Measurements from ENCODE around the gene C1orf167.

Gene C1orf167

DNA sequence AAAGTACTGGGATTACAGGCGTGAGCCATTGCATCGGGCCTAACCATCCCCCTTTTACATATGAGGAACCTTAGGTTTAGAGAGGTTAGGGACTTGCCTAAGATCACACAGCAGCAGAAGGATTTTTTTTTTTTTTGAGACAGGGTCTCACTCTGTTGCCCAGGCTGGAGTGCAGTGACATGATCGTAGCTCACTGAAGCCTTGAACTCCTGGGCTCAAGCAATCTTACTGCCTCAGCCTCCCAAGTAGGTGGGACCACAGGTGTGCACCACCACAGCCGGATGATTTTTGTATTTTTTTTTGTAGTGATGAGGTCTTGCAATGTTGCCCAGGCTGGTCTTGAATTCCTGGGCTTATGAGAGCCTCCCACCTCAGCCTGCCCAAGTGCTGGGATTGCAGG is 2.2 kb upstream of the C1orf167 start:
- no peak for DNase-seq

DNA sequence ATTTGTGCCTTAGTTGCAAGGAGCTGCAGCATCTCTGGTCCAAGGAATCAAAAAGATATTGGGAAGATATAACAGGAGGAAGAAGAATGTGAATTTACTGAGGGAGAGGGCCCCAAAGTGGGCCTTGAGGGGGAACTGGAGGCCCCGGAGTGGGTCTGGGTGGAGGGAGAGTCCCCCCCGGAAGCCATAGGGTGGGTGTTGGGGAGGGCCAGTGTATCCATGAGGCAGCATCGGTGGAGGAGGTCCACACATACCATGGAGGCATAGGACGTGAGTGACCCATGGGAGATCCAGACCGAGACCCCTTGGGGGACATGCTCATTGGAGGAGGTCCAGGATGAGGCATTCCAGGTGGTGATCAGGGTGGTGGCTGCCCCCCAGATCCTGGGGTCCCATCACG is 708 bp upstream of the C1orf167 start:
- no peak for DNase-seq

DNA sequence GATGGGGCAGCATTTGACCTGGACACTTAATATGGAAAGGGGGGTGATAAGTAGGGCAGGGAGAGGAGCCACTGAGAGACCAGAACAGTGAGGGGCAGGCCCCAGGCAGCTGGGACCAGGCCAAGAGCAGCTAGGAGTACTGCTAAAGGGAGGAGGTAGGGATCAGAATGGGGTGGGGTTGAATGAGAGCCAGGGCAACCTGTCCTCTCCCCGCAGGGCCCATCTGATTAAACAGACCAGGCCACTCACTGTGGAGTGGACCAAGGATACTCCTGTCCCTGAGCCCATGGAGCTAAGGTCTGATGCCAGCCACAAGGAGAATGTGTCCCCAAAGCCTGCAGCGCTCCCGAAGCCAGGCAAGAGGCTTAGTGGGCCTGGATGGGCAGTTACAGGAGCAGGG is 2.1 kb downstream of the C1orf167 start:
- no peak for DNase-seq

DNA sequence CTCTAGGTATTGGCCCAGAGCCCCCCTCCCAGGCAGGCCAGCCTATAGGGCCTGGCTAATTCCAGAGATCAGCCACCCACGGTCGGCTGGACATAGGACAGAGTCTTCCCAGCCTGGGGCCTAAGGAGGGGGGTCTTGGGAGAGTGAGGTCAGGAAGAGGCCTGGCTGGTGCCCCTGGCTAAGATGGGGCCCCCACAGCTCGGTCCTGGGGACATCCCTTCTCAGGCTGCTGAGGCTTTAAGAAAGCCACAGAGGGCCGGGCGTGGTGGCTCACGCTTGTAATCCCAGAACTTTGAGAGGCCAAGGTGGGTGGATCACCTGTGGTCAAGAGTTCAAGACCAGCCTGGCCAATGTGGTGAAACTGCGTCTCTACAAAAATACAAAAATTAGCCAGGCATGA is 2.5 kb downstream of the C1orf167 start:
- DNase-seq, result no peak

DNA sequence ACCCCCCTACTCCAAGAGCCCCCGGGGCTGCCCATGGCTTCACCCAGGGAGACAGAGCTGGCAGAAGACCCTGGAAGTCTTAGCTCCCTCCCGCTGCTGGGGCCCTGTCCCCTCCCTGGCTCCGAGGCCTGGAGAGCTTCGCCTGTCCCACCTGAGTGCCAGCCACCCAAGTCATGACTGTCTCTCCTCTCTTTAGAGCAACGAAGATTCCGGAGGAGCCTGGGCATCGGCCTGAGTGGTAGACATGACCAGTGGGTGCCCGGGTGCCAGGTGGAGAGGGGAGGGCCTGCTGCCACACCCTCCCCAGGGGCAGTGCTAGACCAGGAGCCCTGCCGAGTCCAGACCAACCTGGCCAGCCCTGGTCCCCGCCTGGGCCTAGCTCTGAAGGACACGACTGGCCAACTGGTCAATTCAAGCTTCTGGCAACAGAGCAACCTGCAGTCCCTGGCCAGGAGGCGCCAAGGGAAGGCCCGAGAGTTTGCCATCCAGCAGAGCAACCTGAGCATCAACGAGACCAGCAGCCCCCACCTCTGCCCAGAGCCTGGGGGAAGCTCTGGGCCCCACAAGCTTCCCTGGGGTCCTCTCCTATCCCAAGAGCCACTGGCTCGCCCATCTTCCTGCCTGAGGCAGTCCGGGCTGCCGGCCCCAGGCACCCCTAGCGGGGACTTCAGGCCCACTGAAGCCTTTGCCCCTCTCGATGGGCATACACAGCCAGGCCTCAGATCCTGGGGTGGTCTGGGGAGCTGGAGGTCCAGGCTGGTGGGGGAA is 3.9 kb downstream of the C1orf167 start:
- no peak for DNase-seq

DNA sequence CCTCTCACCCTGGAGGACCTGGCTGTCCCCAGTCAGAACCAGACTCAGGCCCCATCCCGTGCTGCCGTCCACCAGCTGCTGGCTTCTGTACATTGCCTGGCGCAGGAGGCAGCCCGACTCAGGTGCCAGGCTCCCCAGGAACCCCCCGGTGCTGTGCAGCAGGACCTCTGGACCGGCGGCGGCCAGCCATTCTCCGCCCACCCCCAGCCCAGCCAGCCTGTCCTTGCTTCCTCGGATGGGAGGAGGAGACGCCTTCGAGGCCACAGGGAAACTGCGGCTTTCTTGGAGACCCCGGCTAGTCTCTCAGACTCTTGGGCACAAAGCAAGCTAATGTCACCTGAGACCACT is 4.4 kb downstream of the C1orf167 start:
- DNase-seq, result no peak

DNA sequence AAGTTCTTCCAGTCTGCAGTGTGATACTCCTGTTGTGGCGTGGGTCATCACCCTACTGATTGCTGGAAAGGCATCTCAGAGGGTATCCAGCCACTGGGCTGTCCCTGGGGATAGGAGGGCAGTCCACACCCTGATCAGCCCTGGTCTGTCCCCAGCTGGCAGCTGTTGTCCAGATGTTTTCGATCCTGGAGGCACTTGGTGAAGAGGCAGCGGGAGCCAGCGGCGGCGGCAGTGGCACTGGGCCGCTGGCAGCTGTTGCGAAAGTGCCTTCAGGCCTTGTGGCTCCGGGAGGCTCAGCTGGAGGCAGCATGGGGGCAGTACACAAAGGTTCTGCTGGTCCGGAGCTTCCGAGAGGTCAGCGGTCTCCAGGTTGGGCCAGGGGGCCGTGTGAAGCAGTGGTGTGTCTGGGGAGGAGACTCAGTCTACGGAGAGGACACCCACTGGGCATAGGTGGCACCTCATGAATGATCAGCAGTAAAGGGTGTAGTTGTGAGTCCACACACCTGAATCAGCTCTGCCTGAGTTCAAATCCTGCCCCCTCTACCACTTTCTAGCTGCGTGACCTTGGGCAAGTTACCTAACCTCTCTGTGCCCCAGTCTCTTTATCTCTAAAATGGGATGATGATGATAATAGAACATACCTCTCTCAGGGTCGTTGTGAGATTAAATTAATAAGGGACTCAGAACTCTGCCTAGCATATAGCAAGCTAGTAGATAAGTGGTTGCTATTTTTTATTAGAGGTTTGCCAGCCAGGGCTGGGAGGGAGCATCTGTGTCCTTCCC is 6.1 kb downstream of the C1orf167 start:
- no peak for DNase-seq

DNA sequence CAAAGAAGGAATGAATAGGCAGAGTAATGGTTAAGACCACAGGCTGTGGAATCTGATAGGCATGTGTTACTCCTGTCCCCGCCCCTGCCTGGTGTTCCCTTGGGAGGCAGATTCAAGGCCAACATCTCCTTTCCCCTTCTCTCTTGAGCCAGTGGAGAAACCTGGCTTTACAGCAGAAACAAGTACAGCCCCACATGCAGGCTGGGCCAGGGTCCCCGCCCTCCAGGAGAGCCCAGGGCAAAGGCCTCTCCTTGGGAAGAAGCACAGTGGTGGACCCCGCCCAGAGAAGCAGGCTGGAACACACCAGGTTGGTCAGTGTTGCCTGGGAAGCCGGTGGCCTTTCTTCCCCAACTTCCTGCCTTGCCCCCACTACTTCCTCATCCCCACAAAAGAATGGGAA is 6.8 kb downstream of the C1orf167 start:
- no peak for DNase-seq

DNA sequence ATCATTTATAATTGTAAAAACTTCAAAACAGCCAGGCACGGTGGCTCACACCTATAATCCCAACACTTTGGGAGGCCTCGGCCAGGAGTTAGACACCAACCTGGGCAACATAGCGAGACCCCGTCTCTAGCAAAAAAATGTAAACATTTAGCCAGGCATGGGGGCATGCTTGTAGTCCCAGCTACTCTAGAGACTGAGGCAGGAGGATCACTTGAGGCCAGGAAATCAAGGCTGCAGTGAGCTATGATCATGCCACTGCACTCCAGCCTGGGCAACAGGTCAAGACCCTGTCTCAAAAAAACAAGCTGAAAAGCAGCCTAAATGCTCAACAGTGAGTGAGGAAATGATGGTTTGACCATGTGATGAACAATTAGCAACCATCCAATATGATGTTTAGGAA is 7.3 kb downstream of the C1orf167 start:
- no peak for DNase-seq

DNA sequence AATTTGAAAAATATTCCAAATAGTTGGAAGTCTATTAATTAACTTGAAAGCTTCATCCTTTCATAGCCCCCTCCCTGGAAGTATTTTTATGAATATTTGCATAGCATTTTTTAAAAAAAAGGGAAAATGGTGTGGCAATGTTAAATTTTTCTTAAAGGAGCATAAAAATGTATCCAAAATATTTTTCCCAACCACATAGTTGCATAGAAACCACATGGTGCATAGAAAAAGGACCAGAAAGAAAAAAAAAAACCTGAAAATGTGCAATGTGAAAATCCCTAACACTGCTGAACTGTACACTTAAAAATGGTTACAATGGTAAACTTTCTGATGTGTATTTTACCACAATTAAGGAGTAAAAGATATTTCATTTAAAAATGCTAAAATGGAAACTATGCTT is 8.0 kb downstream of the C1orf167 start:
- no peak for DNase-seq

DNA sequence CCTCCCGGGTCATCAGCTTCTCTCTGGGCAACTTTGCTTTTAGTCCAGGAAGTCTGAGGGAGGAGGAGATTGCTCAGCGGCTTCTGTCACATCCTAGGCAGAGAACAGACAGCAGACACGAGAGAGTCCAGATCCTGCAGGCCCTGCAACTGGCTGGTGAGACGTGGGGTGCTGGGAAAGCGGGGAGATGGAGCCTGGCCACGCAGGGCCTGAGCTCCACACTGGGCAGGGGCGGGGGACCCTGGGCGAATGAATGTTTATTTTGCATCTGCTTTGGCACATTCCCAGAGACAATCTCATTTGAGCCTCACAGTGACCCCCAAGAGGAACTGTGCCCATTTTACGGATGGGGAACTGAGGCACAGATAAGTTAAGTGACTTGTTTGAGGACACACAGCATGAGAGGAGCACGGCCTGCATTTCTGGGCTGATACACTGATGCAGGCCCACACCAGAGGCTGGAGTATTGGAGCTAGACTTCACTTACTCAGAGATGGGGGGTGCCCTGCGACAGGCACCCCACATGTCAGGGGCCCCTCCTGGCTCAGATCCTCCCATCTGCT is 9.6 kb downstream of the C1orf167 start:
- DNase-seq, result no peak

DNA sequence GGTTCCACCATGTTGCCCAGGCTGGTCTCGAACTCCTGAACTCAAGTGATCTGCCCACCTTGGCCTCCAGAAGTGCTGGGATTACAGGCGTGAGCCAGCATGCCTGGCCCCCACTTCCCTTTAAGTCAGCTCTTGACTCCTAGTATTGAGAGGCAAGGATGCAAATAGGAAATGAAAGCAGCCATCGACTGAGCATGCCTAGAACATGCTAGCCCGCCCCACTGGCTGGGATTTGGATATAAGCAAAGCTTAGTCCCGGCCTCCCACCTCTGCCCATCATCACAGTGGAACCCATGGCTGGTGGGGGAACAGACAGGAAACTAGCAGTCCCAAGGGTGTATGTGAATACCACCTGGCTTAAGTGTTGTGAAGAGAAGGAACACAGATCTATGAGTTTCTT is 10.5 kb downstream of the C1orf167 start:
- DNase-seq, result no peak

DNA sequence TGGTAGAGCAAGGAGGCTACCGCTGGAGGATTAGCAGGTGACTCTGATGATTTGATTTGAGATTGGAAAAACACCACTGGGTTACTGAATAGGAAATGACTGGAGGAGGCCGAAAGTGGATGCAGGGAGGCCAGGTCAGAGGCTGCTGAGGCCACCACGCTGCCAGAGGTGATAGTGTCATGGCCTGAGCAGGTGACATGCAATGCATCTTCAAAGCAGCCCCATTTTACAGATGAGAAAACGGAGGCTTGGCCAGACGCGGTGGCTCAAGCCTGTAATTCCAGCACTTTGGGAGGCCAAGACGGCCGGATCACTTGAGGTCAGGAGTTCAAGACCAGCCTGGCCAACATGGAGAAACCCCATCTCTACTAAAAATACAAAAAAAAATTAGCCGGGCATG is 12.8 kb downstream of the C1orf167 start:
- no peak for DNase-seq

DNA sequence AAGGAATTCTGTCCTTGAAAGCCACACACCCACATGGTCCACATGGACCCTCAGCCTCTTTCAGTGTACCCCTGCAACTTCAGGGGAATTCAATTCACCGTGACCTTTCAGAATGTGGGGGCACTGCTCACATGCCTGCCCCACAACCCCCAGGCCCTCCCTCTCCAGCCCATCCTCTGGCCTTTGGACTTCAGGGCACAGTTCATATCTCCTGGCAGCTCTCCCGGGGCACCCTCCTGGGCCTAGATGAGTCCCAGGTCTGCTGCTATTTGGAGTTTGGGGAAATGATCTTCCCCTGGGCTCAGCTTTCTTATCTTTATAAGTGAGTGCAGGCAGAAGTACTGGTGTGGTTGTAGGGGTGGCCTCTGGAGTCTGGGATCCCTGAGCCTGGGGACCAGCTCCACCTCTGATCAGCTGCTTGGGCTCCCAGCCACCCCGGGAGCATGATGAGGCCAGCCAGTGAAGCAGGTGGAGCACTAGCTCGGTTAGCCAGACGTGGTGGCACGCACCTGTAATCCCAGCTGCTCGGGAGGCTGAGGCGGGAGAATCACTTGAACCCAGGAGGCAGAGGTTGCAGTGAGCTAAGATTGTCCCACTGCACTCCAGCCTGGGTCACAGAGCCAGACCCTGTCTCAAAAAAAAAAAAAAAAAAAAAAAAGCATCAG is 15.8 kb downstream of the C1orf167 start:
- no peak for DNase-seq

DNA sequence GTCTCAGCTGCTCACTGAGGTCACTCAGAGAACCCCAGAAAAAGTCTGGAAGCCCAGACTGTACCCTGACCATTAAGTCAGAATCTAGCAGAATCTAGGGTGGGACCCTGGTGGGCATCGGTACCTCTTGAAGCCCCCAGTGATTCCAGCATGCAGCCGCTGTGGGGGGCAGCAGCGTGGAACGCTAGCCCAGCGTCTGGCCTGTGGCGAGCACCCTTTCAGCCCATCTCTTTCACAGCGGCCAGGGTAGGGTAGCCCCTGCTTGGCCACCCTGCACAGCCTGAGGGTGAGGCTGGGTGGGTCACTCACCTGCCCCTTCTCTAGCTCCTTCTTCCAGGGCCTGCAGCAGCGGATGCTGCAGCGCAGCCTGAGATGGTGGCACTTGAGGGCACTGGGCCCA is 16.3 kb downstream of the C1orf167 start:
- no peak for DNase-seq

DNA sequence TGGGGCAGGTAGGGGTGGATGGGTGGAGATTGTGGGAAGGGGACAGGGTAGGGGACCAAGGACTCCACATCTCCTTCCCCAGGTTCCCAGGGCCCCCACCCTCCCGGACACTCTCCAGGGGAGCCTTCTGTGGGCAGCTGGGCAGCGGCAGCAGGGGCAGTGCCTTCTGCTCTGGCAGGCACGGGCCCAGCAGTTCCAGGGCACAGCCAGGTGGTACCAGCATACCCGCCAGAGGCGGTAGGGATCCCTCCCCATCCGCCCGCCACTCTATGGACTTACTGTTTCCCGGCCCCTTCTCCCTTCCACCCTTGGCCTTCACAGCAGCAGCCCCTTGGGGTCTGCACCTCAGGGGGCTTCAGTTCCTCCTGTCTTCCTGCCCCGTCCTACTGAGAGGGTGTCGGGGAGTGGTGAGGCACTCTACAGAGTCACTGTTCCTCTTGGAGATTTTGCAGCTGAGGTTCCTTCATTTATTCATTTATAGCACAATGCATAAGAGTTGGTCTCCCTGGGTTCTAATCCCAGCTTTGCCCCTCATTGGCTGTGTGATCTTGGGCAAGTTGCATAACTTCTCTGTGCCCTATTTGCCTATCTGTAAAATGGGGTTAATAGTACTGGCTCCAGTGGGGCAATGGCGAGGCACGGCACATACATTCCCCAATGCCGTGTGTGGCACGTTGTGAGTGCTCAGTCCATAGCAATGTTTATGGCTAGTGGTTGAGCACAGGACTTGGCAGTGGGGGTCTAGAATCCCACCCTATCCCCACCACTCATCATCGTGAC is 17.0 kb downstream of the C1orf167 start:
- no peak for DNase-seq

DNA sequence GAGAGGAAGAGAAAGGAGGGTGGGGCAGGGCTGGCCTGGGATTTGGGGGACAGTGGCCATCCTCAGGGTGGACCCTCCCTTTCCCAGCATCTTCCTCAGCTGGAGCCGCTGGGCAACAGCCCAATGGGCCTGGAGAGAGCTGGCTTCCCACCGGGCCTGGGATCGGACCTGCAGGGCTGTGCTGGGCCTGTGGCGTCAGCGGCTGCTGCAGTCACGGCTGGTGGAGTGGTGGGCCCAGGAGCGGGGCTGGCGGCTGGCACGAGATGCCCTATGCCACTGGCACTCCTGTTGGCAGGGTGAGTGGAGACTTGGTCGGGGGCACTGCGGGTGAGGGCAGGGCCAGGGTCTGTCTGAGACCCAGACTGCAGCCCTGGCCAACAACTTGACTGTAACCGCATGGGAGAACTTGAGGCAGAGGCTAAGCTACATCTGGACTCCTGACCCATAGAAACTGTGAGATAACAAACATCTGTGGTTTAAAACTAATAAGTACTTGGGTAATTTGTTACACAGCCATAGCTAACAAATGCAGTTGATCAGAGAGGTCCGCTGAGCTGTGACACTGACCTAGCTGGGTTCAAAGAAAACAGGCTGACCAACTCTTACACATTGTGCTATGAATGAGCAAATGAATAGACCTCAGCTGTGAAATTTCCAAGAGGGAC is 17.9 kb downstream of the C1orf167 start:
- DNase-seq, result no peak

DNA sequence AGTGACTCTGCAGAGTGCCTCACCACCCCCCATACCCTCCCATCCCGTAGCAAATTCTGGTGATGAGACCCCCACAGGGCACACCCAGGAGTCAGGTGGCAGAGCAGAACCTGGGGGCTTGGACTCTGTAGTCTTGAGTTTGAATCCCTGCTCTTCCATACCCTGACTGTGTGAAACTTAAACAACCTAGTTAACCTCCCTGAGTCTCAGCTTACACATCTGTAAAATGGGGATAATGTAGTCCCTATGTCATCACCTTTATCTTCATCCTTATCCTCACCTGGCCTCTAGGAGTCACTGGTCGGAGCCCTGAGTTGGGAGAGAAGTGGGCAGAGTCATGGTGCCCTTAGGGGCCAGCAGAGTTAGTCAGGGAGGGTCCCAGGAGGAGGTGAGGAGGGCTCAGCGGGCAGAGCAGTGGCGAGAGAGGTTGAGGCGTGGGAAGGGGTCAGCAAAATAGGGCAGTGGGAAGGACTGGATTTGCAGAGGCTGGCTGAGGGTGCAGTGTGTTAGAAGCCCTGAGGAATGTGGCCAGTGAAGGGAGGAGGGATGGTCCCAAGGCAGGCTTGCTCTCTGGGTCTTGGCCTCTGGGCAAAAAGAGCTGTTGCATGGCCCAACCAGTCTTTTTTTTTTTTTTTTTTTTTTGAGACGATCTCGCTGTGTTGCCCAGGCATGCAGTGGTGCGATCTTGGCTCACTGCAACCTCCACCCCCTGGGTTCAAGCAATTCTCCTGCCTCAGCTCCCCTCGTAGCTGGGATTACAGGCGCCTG is 18.6 kb downstream of the C1orf167 start:
- no peak for DNase-seq

DNA sequence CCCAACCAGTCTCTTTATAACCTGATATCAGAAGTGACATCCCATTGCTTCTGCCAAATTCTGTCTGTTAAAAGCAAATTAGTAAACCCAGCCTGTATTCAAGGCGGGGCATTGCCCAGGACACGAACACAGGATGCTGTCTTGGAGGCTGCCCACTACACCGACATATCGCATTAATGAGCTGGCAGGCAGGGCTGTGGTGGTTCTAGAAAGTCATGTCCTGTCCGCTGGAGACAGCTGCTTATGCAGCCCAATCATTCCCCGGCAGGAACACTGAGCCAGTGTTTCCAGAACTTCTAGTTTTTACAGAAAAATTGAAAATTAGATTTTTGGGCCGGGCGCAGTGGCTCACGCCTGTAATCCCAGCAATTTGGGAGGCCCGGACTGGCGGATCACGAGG is 19.3 kb downstream of the C1orf167 start:
- no peak for DNase-seq

DNA sequence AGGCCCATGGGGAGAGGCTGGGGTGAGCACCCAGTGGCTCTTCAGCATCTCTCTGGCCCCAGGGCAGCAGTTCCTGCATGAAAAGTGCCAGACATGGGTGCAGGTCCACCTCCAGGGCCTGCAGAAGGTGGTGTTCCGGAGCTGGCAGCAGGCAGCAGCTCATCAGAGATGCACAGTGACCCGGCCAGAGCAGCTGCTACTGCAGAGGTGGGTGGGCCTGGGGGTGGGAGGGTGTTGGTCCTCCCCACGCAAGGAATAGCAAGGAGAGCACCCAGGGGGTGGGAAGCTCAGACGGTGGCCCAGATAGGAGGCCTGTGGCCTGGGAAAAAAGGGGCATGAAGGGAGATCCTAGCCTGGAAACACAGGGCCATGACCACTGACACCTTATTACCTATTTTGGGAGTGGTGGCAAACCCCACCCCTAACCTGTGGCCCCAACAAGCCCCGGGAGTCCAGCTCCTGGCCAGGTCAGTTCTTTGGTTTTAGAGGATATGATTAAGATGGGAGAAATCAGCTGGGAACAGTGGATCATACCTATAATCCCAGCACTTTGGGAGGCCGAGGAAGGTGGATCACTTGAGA is 20.2 kb downstream of the C1orf167 start:
- no peak for DNase-seq

All from nucleus accumbens (tissue), 56 donors.